Measurements from ENCODE around the gene ANGPTL7. TPM values are rescaled to one million over a fixed set of nuclear protein-coding genes. Genes with fewer than 3 reads are reported as not detected.

ANGPTL7 gene
- total and polyA plus RNA-seq, 2 of the 8 experiments (the other 6 are each of a cell fraction or from before 2014, with no cell fraction given): not detected

DNA sequence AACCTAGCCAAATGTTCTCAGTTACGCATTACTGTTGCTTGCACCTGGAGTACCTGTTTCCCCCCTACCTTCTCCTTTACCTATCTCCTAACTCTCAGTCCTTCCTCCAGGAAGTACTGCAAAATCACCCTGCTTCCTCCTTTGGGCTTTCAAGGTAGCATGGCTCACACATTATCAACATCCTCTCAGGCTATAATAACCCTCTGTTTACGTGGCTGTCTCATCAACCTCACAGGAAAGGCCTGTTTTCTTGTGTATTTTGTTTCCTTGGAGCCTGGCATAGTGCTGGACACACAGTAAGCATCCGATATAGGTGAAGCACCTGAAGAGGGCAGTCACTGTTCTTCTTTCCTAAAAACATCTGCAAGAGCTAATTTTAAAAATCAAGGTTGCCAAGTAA is 32.7 kb upstream of the ANGPTL7 start (continued):
- TF ChIP-seq CTCF (IDR thresholded peaks at IDR 0.05; ENCODE audit: control extremely low read depth in 1 of 3, insufficient read depth in 1 of 3, low read depth in 1 of 3, low read length in 3 of 3) (no peak), E2F6 (IDR thresholded peaks at IDR 0.05) (no peak), GTF2F1 (IDR thresholded peaks at IDR 0.05; ENCODE audit: borderline replicate concordance, low read depth, low read length) (no peak)

All from H1 (cell line).